ENCODE measurements around the gene SYNGR3.

GRCh38 chr16:2015117-2015946 is 25.6 kb downstream of the SYNGR3 start:
- TF ChIP-seq, protein P1, sequence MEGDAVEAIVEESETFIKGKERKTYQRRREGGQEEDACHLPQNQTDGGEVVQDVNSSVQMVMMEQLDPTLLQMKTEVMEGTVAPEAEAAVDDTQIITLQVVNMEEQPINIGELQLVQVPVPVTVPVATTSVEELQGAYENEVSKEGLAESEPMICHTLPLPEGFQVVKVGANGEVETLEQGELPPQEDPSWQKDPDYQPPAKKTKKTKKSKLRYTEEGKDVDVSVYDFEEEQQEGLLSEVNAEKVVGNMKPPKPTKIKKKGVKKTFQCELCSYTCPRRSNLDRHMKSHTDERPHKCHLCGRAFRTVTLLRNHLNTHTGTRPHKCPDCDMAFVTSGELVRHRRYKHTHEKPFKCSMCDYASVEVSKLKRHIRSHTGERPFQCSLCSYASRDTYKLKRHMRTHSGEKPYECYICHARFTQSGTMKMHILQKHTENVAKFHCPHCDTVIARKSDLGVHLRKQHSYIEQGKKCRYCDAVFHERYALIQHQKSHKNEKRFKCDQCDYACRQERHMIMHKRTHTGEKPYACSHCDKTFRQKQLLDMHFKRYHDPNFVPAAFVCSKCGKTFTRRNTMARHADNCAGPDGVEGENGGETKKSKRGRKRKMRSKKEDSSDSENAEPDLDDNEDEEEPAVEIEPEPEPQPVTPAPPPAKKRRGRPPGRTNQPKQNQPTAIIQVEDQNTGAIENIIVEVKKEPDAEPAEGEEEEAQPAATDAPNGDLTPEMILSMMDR (IDR thresholded peaks at IDR 0.05; ENCODE audit: low read length) = no peak
- no peak for TF ChIP-seq EZH2 (IDR thresholded peaks at IDR 0.05; ENCODE audit: borderline replicate concordance, low read length)

All from OCI-LY1 (cell line).